Measurements from ENCODE around the gene GPANK1.

GPANK1 gene

GRCh38 chr6:31680226-31681134, 15.7 kb upstream of the GPANK1 start, which contains the start of gene LY6G5C:
TSS of gene LY6G5C (minus strand) at chr6:31681067. CDS start at chr6:31680373, 694 bp downstream.
- H3K27me3 ChIP-seq (replicated peaks; ENCODE audit: control insufficient read depth, insufficient read depth, low read length, poor library complexity, severe bottlenecking), result no peaks in the 10 kb centered on the region
- DNase-seq, result peak; percentile 35 to 48 (median 43)
- peak within 1 kb of the TSS; percentile 77 for H3K4me3 ChIP-seq (ENCODE audit: insufficient read depth, low read depth, low read length, poor library complexity, severe bottlenecking)
- peak within 1 kb of the TSS; percentile 63 for H3K27ac ChIP-seq (ENCODE audit: insufficient read depth, low read length, poor library complexity, severe bottlenecking)
- H3K9me3 ChIP-seq (ENCODE audit: control insufficient read depth, low read length), result no peaks in the 10 kb centered on the region
- peaks cover 10% of the 10 kb centered on the region for H3K4me1 ChIP-seq (ENCODE audit: control insufficient read depth, insufficient read depth, low read length, poor library complexity, severe bottlenecking)
- no peaks in the 10 kb centered on the region for H3K36me3 ChIP-seq (ENCODE audit: control insufficient read depth, insufficient read depth, low read length)

- peaks cover 10% of the 10 kb centered on the region for H3K4me1 ChIP-seq (ENCODE audit: control insufficient read depth, insufficient read depth, low read length, poor library complexity, severe bottlenecking)
- H3K4me3 ChIP-seq (ENCODE audit: insufficient read depth, low read depth, low read length, poor library complexity, severe bottlenecking), result no peak overlapping the region
- H3K27me3 ChIP-seq (replicated peaks; ENCODE audit: control insufficient read depth, insufficient read depth, low read length, poor library complexity, severe bottlenecking), result no peaks in the 10 kb centered on the region
- DNase-seq, result no peak
- no peak overlapping the region for H3K27ac ChIP-seq (ENCODE audit: insufficient read depth, low read length, poor library complexity, severe bottlenecking)
- H3K36me3 ChIP-seq (ENCODE audit: control insufficient read depth, insufficient read depth, low read length), result no peaks in the 10 kb centered on the region
- H3K9me3 ChIP-seq (ENCODE audit: control insufficient read depth, low read length), result no peaks in the 10 kb centered on the region
These were observed 13.2 kb upstream of the GPANK1 start for GRCh38 chr6:31677955-31678354.

- Histone ChIP-seq H3K4me3 (ENCODE audit: insufficient read depth, low read depth, low read length, poor library complexity, severe bottlenecking) (no peak overlapping the region), H3K27ac (ENCODE audit: insufficient read depth, low read length, poor library complexity, severe bottlenecking) (no peak overlapping the region), H3K4me1 (ENCODE audit: control insufficient read depth, insufficient read depth, low read length, poor library complexity, severe bottlenecking) (peaks cover 10% of the 10 kb centered on the region), H3K9me3 (ENCODE audit: control insufficient read depth, low read length) (no peaks in the 10 kb centered on the region), H3K36me3 (ENCODE audit: control insufficient read depth, insufficient read depth, low read length) (peaks cover 3% of the 10 kb centered on the region), H3K27me3 (replicated peaks; ENCODE audit: control insufficient read depth, insufficient read depth, low read length, poor library complexity, severe bottlenecking) (no peaks in the 10 kb centered on the region)
- DNase-seq, result no peak
These were observed 12.1 kb upstream of the GPANK1 start for GRCh38 chr6:31676904-31677303.

- DNase-seq, result no peak
- H3K9me3 ChIP-seq (ENCODE audit: control insufficient read depth, low read length), result no peaks in the 10 kb centered on the region
- peaks cover 7% of the 10 kb centered on the region for H3K4me1 ChIP-seq (ENCODE audit: control insufficient read depth, insufficient read depth, low read length, poor library complexity, severe bottlenecking)
- no peaks in the 10 kb centered on the region for H3K27me3 ChIP-seq (replicated peaks; ENCODE audit: control insufficient read depth, insufficient read depth, low read length, poor library complexity, severe bottlenecking)
- peaks cover 8% of the 10 kb centered on the region for H3K36me3 ChIP-seq (ENCODE audit: control insufficient read depth, insufficient read depth, low read length)
- no peak overlapping the region for H3K4me3 ChIP-seq (ENCODE audit: insufficient read depth, low read depth, low read length, poor library complexity, severe bottlenecking)
- no peak overlapping the region for H3K27ac ChIP-seq (ENCODE audit: insufficient read depth, low read length, poor library complexity, severe bottlenecking)
These were observed 11.6 kb upstream of the GPANK1 start for GRCh38 chr6:31676322-31676903.

GRCh38 chr6:31669676-31670075, 4.9 kb upstream of the GPANK1 start, which contains the start of gene LY6G5B:
TSS of gene LY6G5B (plus strand) at chr6:31669976. CDS start at chr6:31670951, 975 bp downstream.
- H3K27me3 ChIP-seq (replicated peaks; ENCODE audit: control insufficient read depth, insufficient read depth, low read length, poor library complexity, severe bottlenecking), result no peaks in the 10 kb centered on the region
- DNase-seq, result no peak
- no peaks in the 10 kb centered on the region for H3K9me3 ChIP-seq (ENCODE audit: control insufficient read depth, low read length)
- H3K36me3 ChIP-seq (ENCODE audit: control insufficient read depth, insufficient read depth, low read length), result peaks cover 53% of the 10 kb centered on the region
- H3K4me3 ChIP-seq (ENCODE audit: insufficient read depth, low read depth, low read length, poor library complexity, severe bottlenecking), result no peak within 1 kb of the TSS
- peaks cover 13% of the 10 kb centered on the region for H3K4me1 ChIP-seq (ENCODE audit: control insufficient read depth, insufficient read depth, low read length, poor library complexity, severe bottlenecking)
- H3K27ac ChIP-seq (ENCODE audit: insufficient read depth, low read length, poor library complexity, severe bottlenecking), result no peak within 1 kb of the TSS

- Histone ChIP-seq H3K4me3 (ENCODE audit: insufficient read depth, low read depth, low read length, poor library complexity, severe bottlenecking) (peak overlapping the region; percentile 92), H3K4me1 (ENCODE audit: control insufficient read depth, insufficient read depth, low read length, poor library complexity, severe bottlenecking) (peaks cover 32% of the 10 kb centered on the region), H3K36me3 (ENCODE audit: control insufficient read depth, insufficient read depth, low read length) (peaks cover 51% of the 10 kb centered on the region), H3K9me3 (ENCODE audit: control insufficient read depth, low read length) (no peaks in the 10 kb centered on the region), H3K27ac (ENCODE audit: insufficient read depth, low read length, poor library complexity, severe bottlenecking) (peak overlapping the region; percentile 97), H3K27me3 (replicated peaks; ENCODE audit: control insufficient read depth, insufficient read depth, low read length, poor library complexity, severe bottlenecking) (no peaks in the 10 kb centered on the region)
- no peak for DNase-seq
These were observed 1.7 kb upstream of the GPANK1 start for GRCh38 chr6:31666337-31666965.

- Histone ChIP-seq H3K4me1 (ENCODE audit: control insufficient read depth, insufficient read depth, low read length, poor library complexity, severe bottlenecking) (peaks cover 38% of the 10 kb centered on the region), H3K27me3 (replicated peaks; ENCODE audit: control insufficient read depth, insufficient read depth, low read length, poor library complexity, severe bottlenecking) (no peaks in the 10 kb centered on the region), H3K9me3 (ENCODE audit: control insufficient read depth, low read length) (no peaks in the 10 kb centered on the region), H3K36me3 (ENCODE audit: control insufficient read depth, insufficient read depth, low read length) (peaks cover 44% of the 10 kb centered on the region), H3K27ac (ENCODE audit: insufficient read depth, low read length, poor library complexity, severe bottlenecking) (peak within 1 kb of the TSS; percentile 97), H3K4me3 (ENCODE audit: insufficient read depth, low read depth, low read length, poor library complexity, severe bottlenecking) (peak within 1 kb of the TSS; percentile 92)
- DNase-seq, result peak; percentile 96 to 98 (median 98)
These were observed 922 bp upstream of the GPANK1 start, which contains the start of gene CSNK2B for GRCh38 chr6:31665501-31666336. TSS of gene CSNK2B (plus strand) at chr6:31666080. CDS start at chr6:31666832, 752 bp downstream.

GRCh38 chr6:31663961-31664789, 622 bp downstream of the GPANK1 start:
- Histone ChIP-seq H3K27ac (ENCODE audit: insufficient read depth, low read length, poor library complexity, severe bottlenecking) (peak overlapping the region; percentile 97), H3K4me1 (ENCODE audit: control insufficient read depth, insufficient read depth, low read length, poor library complexity, severe bottlenecking) (peaks cover 50% of the 10 kb centered on the region), H3K27me3 (replicated peaks; ENCODE audit: control insufficient read depth, insufficient read depth, low read length, poor library complexity, severe bottlenecking) (no peaks in the 10 kb centered on the region), H3K4me3 (ENCODE audit: insufficient read depth, low read depth, low read length, poor library complexity, severe bottlenecking) (peak overlapping the region; percentile 92), H3K36me3 (ENCODE audit: control insufficient read depth, insufficient read depth, low read length) (peaks cover 29% of the 10 kb centered on the region), H3K9me3 (ENCODE audit: control insufficient read depth, low read length) (no peaks in the 10 kb centered on the region)
- DNase-seq, result no peak

Measured in effector memory CD4-positive, alpha-beta T cell (primary cell).